ENCODE data around the gene HK3. TPM values are rescaled to one million over a fixed set of nuclear protein-coding genes. Genes with fewer than 3 reads are reported as not detected.

HK3 gene, protein sequence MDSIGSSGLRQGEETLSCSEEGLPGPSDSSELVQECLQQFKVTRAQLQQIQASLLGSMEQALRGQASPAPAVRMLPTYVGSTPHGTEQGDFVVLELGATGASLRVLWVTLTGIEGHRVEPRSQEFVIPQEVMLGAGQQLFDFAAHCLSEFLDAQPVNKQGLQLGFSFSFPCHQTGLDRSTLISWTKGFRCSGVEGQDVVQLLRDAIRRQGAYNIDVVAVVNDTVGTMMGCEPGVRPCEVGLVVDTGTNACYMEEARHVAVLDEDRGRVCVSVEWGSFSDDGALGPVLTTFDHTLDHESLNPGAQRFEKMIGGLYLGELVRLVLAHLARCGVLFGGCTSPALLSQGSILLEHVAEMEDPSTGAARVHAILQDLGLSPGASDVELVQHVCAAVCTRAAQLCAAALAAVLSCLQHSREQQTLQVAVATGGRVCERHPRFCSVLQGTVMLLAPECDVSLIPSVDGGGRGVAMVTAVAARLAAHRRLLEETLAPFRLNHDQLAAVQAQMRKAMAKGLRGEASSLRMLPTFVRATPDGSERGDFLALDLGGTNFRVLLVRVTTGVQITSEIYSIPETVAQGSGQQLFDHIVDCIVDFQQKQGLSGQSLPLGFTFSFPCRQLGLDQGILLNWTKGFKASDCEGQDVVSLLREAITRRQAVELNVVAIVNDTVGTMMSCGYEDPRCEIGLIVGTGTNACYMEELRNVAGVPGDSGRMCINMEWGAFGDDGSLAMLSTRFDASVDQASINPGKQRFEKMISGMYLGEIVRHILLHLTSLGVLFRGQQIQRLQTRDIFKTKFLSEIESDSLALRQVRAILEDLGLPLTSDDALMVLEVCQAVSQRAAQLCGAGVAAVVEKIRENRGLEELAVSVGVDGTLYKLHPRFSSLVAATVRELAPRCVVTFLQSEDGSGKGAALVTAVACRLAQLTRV
- not detected in 2 replicates for total RNA-seq (2014; rRNA removed; shearing (Covaris generic); ENCODE audit: low replicate concordance)

- in situ Hi-C loops (cut with HindIII; ENCODE audit: low pct_unique_long_range_greater_than_20kb, low sequenced_read_pairs): no loop called here
- no peak for DNase-seq (ENCODE audit: low read depth)
These were observed at the start of gene HK3 for GRCh38 chr5:176899296-176899891. Gene HK3 (minus strand): TSS chr5:176899346. CDS start chr5:176896159, 3,187 bp downstream.

DNA sequence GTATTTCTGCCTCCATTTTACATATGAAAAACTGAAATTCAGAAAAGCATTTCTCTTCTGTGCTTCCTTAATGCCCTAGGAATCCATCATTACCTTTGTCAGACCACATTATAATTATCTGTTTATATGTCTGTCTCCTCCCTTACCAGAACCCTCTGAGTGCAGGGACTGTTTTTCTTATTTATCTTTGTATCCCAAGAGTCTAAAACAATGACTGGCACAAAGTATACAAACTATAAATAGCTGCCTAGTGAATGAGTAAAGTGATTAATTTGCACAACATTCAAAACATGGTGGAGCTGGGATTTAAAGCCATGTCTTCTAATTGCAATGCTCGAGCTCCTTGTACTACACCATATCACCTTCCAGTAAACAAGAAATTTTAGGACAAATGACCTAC lies 49.3 kb upstream of the HK3 start:
- in situ Hi-C loops (cut with HindIII; ENCODE audit: low pct_unique_long_range_greater_than_20kb, low sequenced_read_pairs): no loop called here
- no peak for DNase-seq (ENCODE audit: low read depth)

GRCh38 chr5:176947847-176948246 lies 48.7 kb upstream of the HK3 start:
- in situ Hi-C loops (cut with HindIII; ENCODE audit: low pct_unique_long_range_greater_than_20kb, low sequenced_read_pairs): no loop called here
- no peak for DNase-seq (ENCODE audit: low read depth)

GRCh38 chr5:176944268-176944667 lies 45.1 kb upstream of the HK3 start:
- in situ Hi-C loops (cut with HindIII; ENCODE audit: low pct_unique_long_range_greater_than_20kb, low sequenced_read_pairs): no loop called here
- no peak for DNase-seq (ENCODE audit: low read depth)

- DNase-seq (ENCODE audit: low read depth): no peak
- in situ Hi-C loops (cut with HindIII; ENCODE audit: low pct_unique_long_range_greater_than_20kb, low sequenced_read_pairs): no loop called here
These were observed 44.7 kb upstream of the HK3 start for GRCh38 chr5:176943816-176944215.

GRCh38 chr5:176941951-176942350 lies 42.8 kb upstream of the HK3 start:
- in situ Hi-C loops (cut with HindIII; ENCODE audit: low pct_unique_long_range_greater_than_20kb, low sequenced_read_pairs): no loop called here
- DNase-seq (ENCODE audit: low read depth): no peak

DNA sequence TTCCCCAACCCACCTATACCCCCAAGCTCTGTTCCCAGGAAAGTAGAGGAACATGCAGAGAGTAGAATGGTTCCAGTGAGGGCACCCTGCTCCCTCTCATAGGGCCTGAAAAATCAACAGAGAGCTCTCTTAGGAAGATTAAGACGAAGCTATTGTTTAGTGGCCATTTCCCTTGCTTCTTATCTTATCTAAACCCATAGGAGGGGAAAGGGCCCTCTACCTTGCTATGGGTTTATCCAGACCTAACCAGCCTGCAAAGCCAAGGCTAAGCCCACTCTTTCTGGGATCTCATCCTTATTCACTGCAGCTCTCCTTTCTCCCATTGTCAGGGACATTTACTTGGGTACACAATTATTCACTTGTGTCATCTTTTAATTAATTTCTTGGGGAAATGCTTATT lies 39.3 kb upstream of the HK3 start:
- in situ Hi-C loops (cut with HindIII; ENCODE audit: low pct_unique_long_range_greater_than_20kb, low sequenced_read_pairs): no loop called here
- no peak for DNase-seq (ENCODE audit: low read depth)

- in situ Hi-C loops (cut with HindIII; ENCODE audit: low pct_unique_long_range_greater_than_20kb, low sequenced_read_pairs): no loop called here
- no peak for DNase-seq (ENCODE audit: low read depth)
These were observed 35.9 kb upstream of the HK3 start for GRCh38 chr5:176935017-176935416.

- in situ Hi-C loops (cut with HindIII; ENCODE audit: low pct_unique_long_range_greater_than_20kb, low sequenced_read_pairs): no loop called here
- DNase-seq (ENCODE audit: low read depth): no peak
These were observed 35.3 kb upstream of the HK3 start for GRCh38 chr5:176934309-176934930.

- DNase-seq (ENCODE audit: low read depth): no peak
- in situ Hi-C loops (cut with HindIII; ENCODE audit: low pct_unique_long_range_greater_than_20kb, low sequenced_read_pairs): no loop called here
These were observed 30.5 kb upstream of the HK3 start for GRCh38 chr5:176929654-176930053.

DNA sequence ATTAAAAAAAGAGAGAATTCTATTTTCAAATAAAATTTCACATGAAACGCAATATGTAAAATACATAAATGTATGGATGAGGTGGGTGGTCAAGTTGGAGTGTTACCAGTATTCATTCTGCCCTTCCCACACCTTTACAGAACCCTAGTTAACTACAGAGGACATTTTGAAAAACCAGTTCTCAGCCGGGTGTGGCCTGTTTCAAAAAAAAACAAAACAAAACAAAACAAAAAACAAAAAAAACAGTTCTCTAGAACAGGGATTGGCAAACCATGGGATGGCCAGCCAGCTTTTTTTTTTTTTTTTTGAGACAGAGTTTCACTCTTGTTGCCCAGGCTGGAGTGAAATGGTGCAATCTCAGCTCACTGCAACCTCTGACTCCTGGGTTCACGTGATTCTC lies 28.4 kb upstream of the HK3 start:
- in situ Hi-C loops (cut with HindIII; ENCODE audit: low pct_unique_long_range_greater_than_20kb, low sequenced_read_pairs): no loop called here
- no peak for DNase-seq (ENCODE audit: low read depth)

DNA sequence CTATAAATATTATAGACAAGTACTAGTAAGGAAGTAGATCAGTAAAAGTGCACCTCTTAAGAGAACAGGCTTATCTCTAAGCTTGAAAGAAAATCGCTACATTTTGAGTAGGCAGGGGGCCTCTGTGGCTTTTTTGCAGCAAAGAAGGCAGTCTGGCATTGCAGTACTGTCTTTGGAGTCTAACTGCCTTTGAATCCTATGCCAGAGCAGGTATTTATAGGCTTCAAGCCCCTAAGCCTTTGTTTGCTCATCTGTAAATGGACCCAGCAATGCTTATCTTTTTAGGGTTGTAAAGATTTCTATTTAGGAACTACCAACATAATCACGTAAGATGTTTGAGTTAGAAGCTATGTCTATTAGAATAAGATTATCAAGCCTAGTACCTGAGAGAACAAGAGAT lies 23.7 kb upstream of the HK3 start:
- in situ Hi-C loops (cut with HindIII; ENCODE audit: low pct_unique_long_range_greater_than_20kb, low sequenced_read_pairs): no loop called here
- no peak for DNase-seq (ENCODE audit: low read depth)

DNA sequence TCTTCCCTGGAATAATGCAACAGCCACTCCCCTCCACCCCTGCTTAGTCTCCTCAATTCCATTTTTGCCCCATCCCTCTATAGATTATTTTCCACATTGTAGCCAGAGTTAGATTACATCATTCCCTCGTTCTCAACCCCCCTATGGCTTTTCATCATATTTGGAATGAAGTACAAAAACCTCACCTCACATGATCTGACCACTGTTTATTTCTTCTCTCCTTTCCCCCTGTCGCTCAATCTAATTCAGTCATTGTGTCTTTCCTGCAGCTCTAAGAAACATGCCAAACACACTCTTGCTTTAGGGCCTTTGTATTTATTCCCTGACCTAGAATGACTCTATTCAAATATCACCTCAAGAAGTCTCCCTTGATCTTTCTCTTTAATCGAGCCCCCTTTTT lies 22.6 kb upstream of the HK3 start:
- in situ Hi-C loops (cut with HindIII; ENCODE audit: low pct_unique_long_range_greater_than_20kb, low sequenced_read_pairs): no loop called here
- no peak for DNase-seq (ENCODE audit: low read depth)

DNA sequence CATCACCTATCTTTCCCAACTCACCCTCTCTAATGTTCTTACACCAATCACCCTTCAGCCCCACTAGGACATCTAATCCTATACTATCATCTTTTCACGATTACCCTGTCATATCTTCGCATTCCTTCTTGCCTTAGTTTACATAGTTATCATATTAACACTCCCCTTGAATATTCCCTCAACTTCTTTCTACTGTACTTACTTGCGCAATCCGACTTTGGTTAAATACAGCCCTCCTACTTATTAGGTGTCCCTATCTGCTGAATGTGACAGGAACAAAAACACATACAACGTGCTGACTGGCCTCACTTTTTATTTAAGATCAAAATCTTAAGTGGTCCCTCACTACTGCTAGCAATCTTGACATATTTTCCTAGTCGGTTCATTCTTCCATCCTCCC lies 19.5 kb upstream of the HK3 start:
- no peak for DNase-seq (ENCODE audit: low read depth)
- in situ Hi-C loops (cut with HindIII; ENCODE audit: low pct_unique_long_range_greater_than_20kb, low sequenced_read_pairs): no loop called here

DNA sequence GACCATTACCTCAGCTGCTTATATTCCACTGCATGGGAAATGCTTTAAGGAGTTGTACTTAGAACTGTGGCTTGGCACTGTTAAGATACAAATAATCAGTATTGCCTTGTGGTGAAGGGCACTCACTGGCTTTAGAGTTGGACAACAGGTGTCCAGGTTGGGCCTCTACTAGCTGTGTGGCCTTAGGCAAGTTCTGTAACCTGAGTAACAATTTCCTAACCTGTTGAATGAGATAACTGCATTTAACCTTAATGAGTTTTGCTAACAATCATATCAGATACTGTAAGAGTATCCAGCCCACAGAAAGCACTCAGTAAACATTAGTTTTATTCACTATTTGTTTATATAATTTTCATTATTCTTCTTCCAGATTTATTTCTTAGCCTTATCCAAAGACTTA lies 17.2 kb upstream of the HK3 start:
- in situ Hi-C loops (cut with HindIII; ENCODE audit: low pct_unique_long_range_greater_than_20kb, low sequenced_read_pairs): no loop called here
- no peak for DNase-seq (ENCODE audit: low read depth)

- in situ Hi-C loops (cut with HindIII; ENCODE audit: low pct_unique_long_range_greater_than_20kb, low sequenced_read_pairs): no loop called here
- DNase-seq (ENCODE audit: low read depth): no peak
These were observed 16.8 kb upstream of the HK3 start for GRCh38 chr5:176915906-176916305.

- no peak for DNase-seq (ENCODE audit: low read depth)
- in situ Hi-C loops (cut with HindIII; ENCODE audit: low pct_unique_long_range_greater_than_20kb, low sequenced_read_pairs): no loop called here
These were observed 13.0 kb upstream of the HK3 start for GRCh38 chr5:176912115-176912514.

DNA sequence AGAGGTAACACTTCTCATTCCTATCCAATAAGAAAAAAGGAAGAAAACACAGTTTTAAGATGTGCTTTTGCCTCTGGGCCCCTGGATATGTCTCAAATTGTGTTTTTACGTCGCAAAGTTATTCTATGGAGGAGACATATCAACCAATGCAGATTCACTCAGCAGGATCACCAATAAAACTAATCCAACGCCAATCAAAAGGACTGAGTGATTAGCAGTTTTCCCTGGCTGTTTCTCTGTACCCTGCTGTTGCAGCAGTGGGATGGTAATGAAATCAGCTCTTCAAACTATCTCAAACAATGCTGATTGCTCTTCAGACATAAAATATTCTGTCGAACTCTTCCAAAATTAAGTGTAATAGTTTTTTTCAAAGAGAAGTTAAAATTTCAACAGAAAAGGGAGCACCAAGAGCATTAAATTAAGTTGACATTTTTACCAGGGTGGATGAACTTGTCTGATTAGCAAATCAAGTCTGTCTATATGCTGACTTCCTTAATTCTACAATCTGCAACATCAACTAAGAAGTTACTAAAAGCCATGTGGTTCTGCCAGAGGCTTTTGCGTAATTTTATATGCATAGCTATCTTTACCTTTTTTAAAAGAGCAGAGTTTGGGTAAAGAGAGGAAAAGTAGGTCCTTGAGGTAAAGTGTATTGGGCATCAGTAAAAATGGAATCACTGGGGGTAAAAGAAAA lies 9.7 kb upstream of the HK3 start:
- in situ Hi-C loops (cut with HindIII; ENCODE audit: low pct_unique_long_range_greater_than_20kb, low sequenced_read_pairs): no loop called here

More for the DNA sequence above, 9.7 kb upstream of the HK3 start:
- DNase-seq (ENCODE audit: low read depth): no peak
